T-helper 2 cell treated with Interferon-gamma antibody and Interleukin-4, amounts not matched to agents 5 μg/mL and 100 μg/mL, for 36 hours (primary cell): ENCODE measurements around the gene PCDHGA6.

Source experiments
- DNase-seq: peaks from one replicate; pipeline ENCODE4 v3.0.0; 2021; ENCODE audit warnings: low spot score
- H3K27ac Mint-ChIP-seq: one replicate; pipeline ENCODE4 v1.8.0; 2021; ENCODE audit warnings: mild to moderate bottlenecking, mixed read lengths
- H3K27me3 Mint-ChIP-seq: one replicate; pipeline ENCODE4 v1.8.0; 2021; ENCODE audit warnings: low read depth, mixed read lengths
- H3K36me3 Mint-ChIP-seq: one replicate; pipeline ENCODE4 v1.8.0; 2021; ENCODE audit warnings: low read depth, mixed read lengths
- H3K4me1 Mint-ChIP-seq: one replicate; pipeline ENCODE4 v1.8.0; 2021; ENCODE audit warnings: low read depth, mixed read lengths
- H3K4me3 Mint-ChIP-seq: one replicate; pipeline ENCODE4 v1.8.0; 2022; ENCODE audit warnings: mild to moderate bottlenecking, moderate library complexity, mixed read lengths
- H3K9me3 Mint-ChIP-seq: one replicate; pipeline ENCODE4 v1.8.0; 2021; ENCODE audit warnings: mixed read lengths

PCDHGA6 gene

DNA sequence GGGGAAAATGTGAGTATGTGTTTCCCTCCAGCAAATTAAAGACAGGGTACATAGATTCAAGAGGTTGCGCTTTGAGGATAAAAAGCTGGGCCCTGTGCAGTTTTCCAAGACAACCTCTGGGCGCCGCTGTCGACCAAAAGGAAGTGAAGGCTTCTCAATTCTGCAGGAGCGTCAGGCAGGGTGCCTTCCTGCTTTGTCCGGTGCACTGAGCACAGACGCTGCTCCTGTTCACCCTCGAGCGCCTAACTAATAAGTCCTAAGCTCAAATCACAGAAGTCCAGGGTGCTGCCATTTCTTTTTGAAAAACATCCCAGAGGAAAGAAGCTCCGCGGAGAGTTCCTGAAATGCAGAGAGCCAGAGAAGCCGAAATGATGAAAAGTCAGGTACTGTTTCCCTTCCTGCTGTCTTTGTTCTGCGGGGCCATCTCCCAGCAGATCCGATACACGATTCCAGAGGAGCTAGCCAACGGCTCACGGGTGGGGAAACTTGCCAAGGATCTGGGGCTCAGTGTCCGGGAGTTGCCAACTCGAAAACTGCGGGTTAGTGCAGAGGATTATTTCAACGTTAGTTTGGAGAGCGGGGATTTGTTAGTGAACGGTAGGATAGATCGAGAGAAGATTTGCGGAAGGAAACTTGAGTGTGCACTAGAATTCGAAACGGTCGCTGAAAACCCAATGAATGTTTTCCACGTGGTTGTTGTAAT lies 23.6 kb upstream of the PCDHGA6 start, which contains the start of gene PCDHGB1:
PCDHGB1 (plus strand) TSS at position 183 of the 703 bp plus-strand sequence; CDS start at position 345, 162 bp downstream.
- H3K4me1 Mint-ChIP-seq, result peaks cover 2% of the 10 kb centered on the region
- H3K27ac Mint-ChIP-seq, result no peak within 1 kb of the TSS
- DNase-seq, result peak; percentile 27
- H3K36me3 Mint-ChIP-seq, result peaks cover 1% of the 10 kb centered on the region
- H3K9me3 Mint-ChIP-seq, result peaks cover 29% of the 10 kb centered on the region
- peak within 1 kb of the TSS; percentile 81 for H3K4me3 Mint-ChIP-seq
- H3K27me3 Mint-ChIP-seq, result peaks cover 14% of the 10 kb centered on the region

GRCh38 chr5:141351591-141351990 lies 22.1 kb upstream of the PCDHGA6 start:
- H3K27me3 Mint-ChIP-seq, result peaks cover 13% of the 10 kb centered on the region
- no peak overlapping the region for H3K4me3 Mint-ChIP-seq
- H3K4me1 Mint-ChIP-seq, result peaks cover 2% of the 10 kb centered on the region
- no peak overlapping the region for H3K27ac Mint-ChIP-seq
- H3K9me3 Mint-ChIP-seq, result peaks cover 25% of the 10 kb centered on the region
- no peak for DNase-seq
- peaks cover 1% of the 10 kb centered on the region for H3K36me3 Mint-ChIP-seq

- Mint-ChIP-seq H3K27me3 (peaks cover 15% of the 10 kb centered on the region), H3K9me3 (peaks cover 21% of the 10 kb centered on the region), H3K4me3 (peak within 1 kb of the TSS; percentile 61), H3K4me1 (peaks cover 4% of the 10 kb centered on the region), H3K27ac (no peak within 1 kb of the TSS), H3K36me3 (peaks cover 1% of the 10 kb centered on the region)
- no peak for DNase-seq
Measured at GRCh38 chr5:141354900-141355469, 18.7 kb upstream of the PCDHGA6 start, which contains the start of gene PCDHGA4. TSS of gene PCDHGA4 (plus strand) at chr5:141355021. CDS start at chr5:141355108, 87 bp downstream.

GRCh38 chr5:141355641-141356040 lies 18.1 kb upstream of the PCDHGA6 start:
- Mint-ChIP-seq H3K27ac (no peak overlapping the region), H3K36me3 (no peaks in the 10 kb centered on the region), H3K4me3 (peak overlapping the region; percentile 61), H3K27me3 (peaks cover 15% of the 10 kb centered on the region), H3K9me3 (peaks cover 22% of the 10 kb centered on the region), H3K4me1 (peaks cover 2% of the 10 kb centered on the region)
- no peak for DNase-seq

DNA sequence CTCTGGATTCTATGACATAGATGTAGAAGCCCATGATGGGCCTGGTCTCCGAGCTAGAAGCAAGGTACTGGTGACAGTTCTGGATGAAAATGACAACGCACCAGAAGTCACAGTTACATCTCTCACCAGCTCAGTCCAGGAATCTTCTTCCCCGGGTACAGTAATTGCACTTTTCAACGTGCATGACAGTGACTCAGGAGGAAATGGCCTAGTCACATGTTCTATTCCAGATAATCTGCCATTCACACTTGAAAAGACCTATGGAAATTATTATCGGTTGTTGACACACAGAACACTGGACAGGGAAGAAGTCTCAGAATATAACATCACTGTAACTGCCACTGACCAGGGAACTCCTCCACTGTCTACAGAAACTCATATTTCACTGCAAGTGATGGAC lies 17.6 kb upstream of the PCDHGA6 start:
- Mint-ChIP-seq H3K4me1 (peaks cover 2% of the 10 kb centered on the region), H3K4me3 (no peak overlapping the region), H3K27ac (no peak overlapping the region), H3K9me3 (peaks cover 27% of the 10 kb centered on the region), H3K27me3 (peaks cover 20% of the 10 kb centered on the region), H3K36me3 (peaks cover under 1% of the 10 kb centered on the region)
- no peak for DNase-seq

DNA sequence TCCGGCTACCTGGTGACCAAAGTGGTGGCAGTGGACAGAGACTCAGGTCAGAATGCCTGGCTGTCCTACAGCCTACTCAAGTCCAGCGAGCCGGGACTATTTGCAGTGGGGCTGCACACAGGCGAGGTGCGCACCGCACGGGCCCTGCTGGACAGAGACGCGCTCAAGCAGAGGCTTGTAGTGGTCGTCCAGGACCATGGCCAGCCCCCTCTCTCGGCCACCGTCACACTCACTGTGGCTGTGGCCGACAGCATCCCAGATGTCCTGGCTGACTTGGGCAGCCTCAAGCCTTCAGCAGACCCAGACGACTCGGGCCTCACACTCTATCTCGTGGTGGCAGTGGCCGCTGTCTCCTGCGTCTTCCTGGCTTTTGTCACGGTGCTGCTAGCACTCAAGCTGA lies 16.7 kb upstream of the PCDHGA6 start:
- peaks cover 3% of the 10 kb centered on the region for H3K36me3 Mint-ChIP-seq
- no peak overlapping the region for H3K27ac Mint-ChIP-seq
- peaks cover 23% of the 10 kb centered on the region for H3K27me3 Mint-ChIP-seq
- no peak overlapping the region for H3K4me3 Mint-ChIP-seq
- no peak for DNase-seq
- peaks cover 2% of the 10 kb centered on the region for H3K4me1 Mint-ChIP-seq
- peaks cover 30% of the 10 kb centered on the region for H3K9me3 Mint-ChIP-seq

- Mint-ChIP-seq H3K4me3 (peak within 1 kb of the TSS; percentile 89), H3K4me1 (peaks cover 2% of the 10 kb centered on the region), H3K27me3 (peaks cover 40% of the 10 kb centered on the region), H3K27ac (peak within 1 kb of the TSS; percentile 68), H3K36me3 (peaks cover 7% of the 10 kb centered on the region), H3K9me3 (peaks cover 36% of the 10 kb centered on the region)
- DNase-seq, result no peak
Measured at GRCh38 chr5:141359790-141360426, 13.8 kb upstream of the PCDHGA6 start, which contains the start of gene PCDHGB2. TSS of gene PCDHGB2 (plus strand) at chr5:141359994. CDS start at chr5:141360136, 142 bp downstream.

DNA sequence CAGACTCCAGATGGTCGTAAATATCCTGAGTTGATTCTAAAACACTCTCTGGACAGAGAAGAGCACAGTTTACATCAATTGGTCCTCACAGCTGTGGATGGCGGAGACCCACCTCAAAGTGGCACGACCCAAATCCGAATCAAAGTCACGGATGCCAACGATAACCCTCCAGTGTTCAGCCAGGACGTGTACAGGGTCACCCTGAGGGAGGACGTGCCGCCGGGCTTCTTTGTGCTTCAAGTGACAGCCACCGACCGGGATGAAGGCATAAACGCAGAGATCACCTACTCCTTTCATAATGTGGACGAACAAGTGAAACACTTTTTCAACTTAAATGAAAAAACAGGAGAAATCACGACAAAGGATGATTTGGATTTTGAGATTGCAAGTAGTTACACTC lies 13.0 kb upstream of the PCDHGA6 start:
- Mint-ChIP-seq H3K9me3 (peaks cover 44% of the 10 kb centered on the region), H3K4me1 (peaks cover 2% of the 10 kb centered on the region), H3K27me3 (peaks cover 48% of the 10 kb centered on the region), H3K27ac (no peak overlapping the region), H3K36me3 (peaks cover 7% of the 10 kb centered on the region), H3K4me3 (no peak overlapping the region)
- no peak for DNase-seq

DNA sequence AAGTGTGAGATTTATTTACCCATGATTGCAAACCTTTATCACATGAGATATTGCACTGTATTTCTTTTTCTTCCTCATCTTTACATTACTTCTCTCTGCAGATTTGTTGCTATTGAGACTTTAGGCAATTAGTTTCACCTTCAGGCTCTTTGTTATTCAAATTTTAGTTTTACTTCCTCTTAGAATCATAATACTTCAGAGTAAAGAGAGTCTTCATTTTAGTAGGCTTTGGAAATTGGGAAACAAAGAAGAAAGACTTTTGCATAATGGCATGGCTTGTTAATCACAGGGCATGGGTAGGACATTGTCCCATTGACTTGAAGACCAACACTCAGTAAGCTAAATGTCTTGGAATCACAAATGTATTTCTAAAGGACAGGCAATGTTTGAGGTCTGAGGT lies 11.0 kb upstream of the PCDHGA6 start:
- no peak for DNase-seq
- Mint-ChIP-seq H3K27me3 (peaks cover 51% of the 10 kb centered on the region), H3K27ac (no peak overlapping the region), H3K4me1 (peaks cover 2% of the 10 kb centered on the region), H3K9me3 (peaks cover 42% of the 10 kb centered on the region), H3K4me3 (no peak overlapping the region), H3K36me3 (peaks cover 7% of the 10 kb centered on the region)

DNA sequence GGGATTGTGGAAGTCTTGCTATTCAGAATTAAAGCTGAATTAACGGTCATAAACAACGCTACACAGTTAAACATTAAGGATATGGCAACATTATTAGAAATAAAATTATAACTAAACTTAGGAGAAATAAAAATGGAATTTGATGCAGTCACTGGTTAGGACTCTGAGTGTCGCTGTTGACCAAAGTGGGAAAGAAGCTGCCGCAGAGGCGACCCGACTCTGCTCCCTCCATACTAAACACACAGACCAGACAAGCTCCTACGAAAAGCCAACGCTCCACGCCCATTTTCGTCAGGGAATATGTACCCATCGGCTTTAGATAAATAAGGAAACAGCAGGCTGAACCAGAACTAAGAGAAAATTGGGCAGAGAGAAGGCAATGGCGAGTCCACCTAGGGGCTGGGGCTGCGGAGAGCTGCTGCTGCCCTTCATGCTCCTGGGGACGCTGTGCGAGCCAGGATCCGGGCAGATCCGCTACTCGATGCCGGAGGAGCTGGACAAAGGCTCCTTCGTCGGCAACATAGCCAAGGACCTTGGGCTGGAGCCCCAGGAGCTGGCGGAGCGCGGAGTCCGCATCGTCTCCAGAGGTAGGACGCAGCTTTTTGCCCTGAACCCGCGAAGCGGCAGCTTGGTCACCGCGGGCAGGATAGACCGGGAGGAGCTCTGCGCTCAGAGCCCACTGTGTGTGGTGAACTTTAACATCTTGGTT lies 9.6 kb upstream of the PCDHGA6 start, which contains the start of gene PCDHGA5:
PCDHGA5 (plus strand) TSS at position 211 of the 709 bp plus-strand sequence; CDS start at position 380, 169 bp downstream.
- DNase-seq, result no peak
- Mint-ChIP-seq H3K27ac (no peak within 1 kb of the TSS), H3K27me3 (peaks cover 53% of the 10 kb centered on the region), H3K4me3 (no peak within 1 kb of the TSS), H3K9me3 (peaks cover 42% of the 10 kb centered on the region), H3K4me1 (peaks cover 2% of the 10 kb centered on the region), H3K36me3 (peaks cover 7% of the 10 kb centered on the region)

DNA sequence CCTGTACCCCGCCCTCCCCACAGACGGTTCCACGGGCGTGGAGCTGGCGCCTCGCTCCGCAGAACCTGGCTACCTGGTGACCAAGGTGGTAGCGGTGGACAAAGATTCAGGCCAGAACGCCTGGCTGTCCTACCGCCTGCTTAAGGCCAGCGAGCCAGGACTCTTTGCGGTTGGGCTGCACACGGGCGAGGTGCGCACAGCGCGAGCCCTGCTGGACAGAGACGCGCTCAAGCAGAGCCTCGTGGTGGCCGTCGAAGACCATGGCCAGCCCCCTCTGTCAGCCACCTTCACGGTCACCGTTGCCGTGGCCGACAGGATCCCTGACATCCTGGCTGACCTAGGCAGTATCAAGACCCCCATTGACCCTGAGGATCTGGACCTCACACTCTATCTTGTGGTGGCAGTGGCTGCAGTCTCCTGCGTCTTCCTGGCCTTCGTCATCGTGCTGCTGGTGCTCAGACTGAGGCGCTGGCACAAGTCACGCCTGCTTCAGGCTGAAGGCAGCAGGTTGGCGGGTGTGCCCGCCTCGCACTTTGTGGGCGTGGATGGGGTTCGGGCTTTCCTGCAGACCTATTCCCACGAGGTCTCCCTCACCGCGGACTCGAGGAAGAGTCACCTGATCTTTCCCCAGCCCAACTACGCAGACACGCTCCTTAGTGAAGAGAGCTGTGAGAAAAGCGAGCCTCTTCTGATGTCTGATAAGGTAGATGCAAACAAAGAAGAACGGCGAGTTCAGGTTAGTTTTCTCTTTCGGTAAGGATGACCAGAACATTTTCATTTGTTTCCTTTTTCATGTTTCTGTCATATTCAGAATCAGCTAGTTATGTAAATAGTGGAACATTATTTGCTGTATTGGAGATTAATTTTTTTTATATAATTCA lies 7.4 kb upstream of the PCDHGA6 start:
- DNase-seq, result no peak
- H3K9me3 Mint-ChIP-seq, result peaks cover 31% of the 10 kb centered on the region
- H3K36me3 Mint-ChIP-seq, result peaks cover 5% of the 10 kb centered on the region
- H3K27me3 Mint-ChIP-seq, result peaks cover 50% of the 10 kb centered on the region
- peaks cover 2% of the 10 kb centered on the region for H3K4me1 Mint-ChIP-seq
- H3K4me3 Mint-ChIP-seq, result no peak overlapping the region
- H3K27ac Mint-ChIP-seq, result no peak overlapping the region

- Mint-ChIP-seq H3K4me3 (peak within 1 kb of the TSS; percentile 83), H3K27ac (no peak within 1 kb of the TSS), H3K4me1 (peaks cover 2% of the 10 kb centered on the region), H3K9me3 (peaks cover 34% of the 10 kb centered on the region), H3K27me3 (peaks cover 25% of the 10 kb centered on the region), H3K36me3 (peaks cover 1% of the 10 kb centered on the region)
- no peak for DNase-seq
Measured at GRCh38 chr5:141369994-141370848, 3.5 kb upstream of the PCDHGA6 start, which contains the start of gene PCDHGB3. TSS of gene PCDHGB3 (plus strand) at chr5:141370242. CDS start at chr5:141370395, 153 bp downstream.
